ENCODE measurements around the gene FGF9.

The FGF9 gene

GRCh38 chr13:21670883-21671619 is at the start of gene FGF9:
Gene FGF9, plus strand, starts transcription at chr13:21671073. Its CDS starts 840 bp downstream, at chr13:21671913.
- TF ChIP-seq CTCF (conservative IDR thresholded peaks at IDR 0.05; ENCODE audit: low read depth, low read length), result no peak
- DNase-seq (ENCODE audit: low read depth), result no peak

GRCh38 chr13:21625366-21625765 is 45.5 kb upstream of the FGF9 start:
- peak; percentile 55 for TF ChIP-seq CTCF (conservative IDR thresholded peaks at IDR 0.05; ENCODE audit: low read depth, low read length)
- no peak overlapping the region for H3K4me3 ChIP-seq (ENCODE audit: low read length)
- no peak for DNase-seq (ENCODE audit: low read depth)

More at GRCh38 chr13:21670883-21671619, at the start of gene FGF9:
- peak within 1 kb of the TSS; percentile 55 for H3K4me3 ChIP-seq (ENCODE audit: low read length)

GRCh38 chr13:21632196-21632595 is 38.7 kb upstream of the FGF9 start:
- no peak for TF ChIP-seq CTCF (conservative IDR thresholded peaks at IDR 0.05; ENCODE audit: low read depth, low read length)
- no peak overlapping the region for H3K4me3 ChIP-seq (ENCODE audit: low read length)
- no peak for DNase-seq (ENCODE audit: low read depth)

- no peak overlapping the region for H3K4me3 ChIP-seq (ENCODE audit: low read length)
- TF ChIP-seq CTCF (conservative IDR thresholded peaks at IDR 0.05; ENCODE audit: low read depth, low read length), result no peak
- no peak for DNase-seq (ENCODE audit: low read depth)
Measured at GRCh38 chr13:21636656-21637055, 34.2 kb upstream of the FGF9 start.

GRCh38 chr13:21637296-21637695 is 33.6 kb upstream of the FGF9 start:
- peak; percentile 36 for DNase-seq (ENCODE audit: low read depth)
- no peak for TF ChIP-seq CTCF (conservative IDR thresholded peaks at IDR 0.05; ENCODE audit: low read depth, low read length)
- no peak overlapping the region for H3K4me3 ChIP-seq (ENCODE audit: low read length)

GRCh38 chr13:21638319-21639282 is 32.3 kb upstream of the FGF9 start:
- no peak for DNase-seq (ENCODE audit: low read depth)

More at GRCh38 chr13:21638319-21639282, 32.3 kb upstream of the FGF9 start:
- TF ChIP-seq CTCF (conservative IDR thresholded peaks at IDR 0.05; ENCODE audit: low read depth, low read length), result peak; percentile 67
- H3K4me3 ChIP-seq (ENCODE audit: low read length), result no peak overlapping the region
